ENCODE results near the gene SLX4IP. TPM values are rescaled to one million over a fixed set of nuclear protein-coding genes. Genes with fewer than 3 reads are reported as not detected.

Gene SLX4IP
- total RNA-seq, 1 donor from 2014 or later: 6.3 TPM

- H3K27ac Mint-ChIP-seq: no peak overlapping the region
- intact Hi-C loops (cut with micrococcal nuclease): loop anchor here (5.0 kb wide), 1 partner anchor 94 kb away; no protein-coding TSS in a partner anchor
- peaks cover 1% of the 10 kb centered on the region for H3K36me3 Mint-ChIP-seq (ENCODE audit: low read depth)
- H3K27me3 Mint-ChIP-seq (ENCODE audit: low read depth): peaks cover 17% of the 10 kb centered on the region
- H3K4me3 Mint-ChIP-seq (ENCODE audit: low read depth): no peak overlapping the region
- H3K4me1 Mint-ChIP-seq (ENCODE audit: low read depth): peaks cover 10% of the 10 kb centered on the region
- H3K9me3 Mint-ChIP-seq: no peaks in the 10 kb centered on the region
- DNase-seq (ENCODE audit: low spot score): no peak
These were observed 210.9 kb downstream of the SLX4IP start for GRCh38 chr20:10646006-10646405.

- intact Hi-C loops (cut with micrococcal nuclease): loop anchor here (5.0 kb wide), 1 partner anchor 95 kb away; no protein-coding TSS in a partner anchor
- peaks cover 19% of the 10 kb centered on the region for H3K27me3 Mint-ChIP-seq (ENCODE audit: low read depth)
- no peaks in the 10 kb centered on the region for H3K36me3 Mint-ChIP-seq (ENCODE audit: low read depth)
- no peak overlapping the region for H3K27ac Mint-ChIP-seq
- no peak overlapping the region for H3K4me3 Mint-ChIP-seq (ENCODE audit: low read depth)
- H3K4me1 Mint-ChIP-seq (ENCODE audit: low read depth): peaks cover 10% of the 10 kb centered on the region
- H3K9me3 Mint-ChIP-seq: no peaks in the 10 kb centered on the region
- no peak for DNase-seq (ENCODE audit: low spot score)
These were observed 211.8 kb downstream of the SLX4IP start for GRCh38 chr20:10646886-10647420.

GRCh38 chr20:10647471-10647870 is 212.4 kb downstream of the SLX4IP start:
- DNase-seq (ENCODE audit: low spot score): no peak
- H3K27ac Mint-ChIP-seq: no peak overlapping the region
- no peaks in the 10 kb centered on the region for H3K9me3 Mint-ChIP-seq
- H3K36me3 Mint-ChIP-seq (ENCODE audit: low read depth): no peaks in the 10 kb centered on the region
- intact Hi-C loops (cut with micrococcal nuclease): loop anchor here (5.0 kb wide), 1 partner anchor 95 kb away; no protein-coding TSS in a partner anchor
- H3K27me3 Mint-ChIP-seq (ENCODE audit: low read depth): peaks cover 21% of the 10 kb centered on the region
- no peak overlapping the region for H3K4me3 Mint-ChIP-seq (ENCODE audit: low read depth)
- peaks cover 10% of the 10 kb centered on the region for H3K4me1 Mint-ChIP-seq (ENCODE audit: low read depth)

- Mint-ChIP-seq H3K36me3 (ENCODE audit: low read depth) (no peaks in the 10 kb centered on the region), H3K27me3 (ENCODE audit: low read depth) (peaks cover 21% of the 10 kb centered on the region), H3K4me3 (ENCODE audit: low read depth) (no peak overlapping the region), H3K27ac (no peak overlapping the region), H3K4me1 (ENCODE audit: low read depth) (peaks cover 12% of the 10 kb centered on the region), H3K9me3 (no peaks in the 10 kb centered on the region)
- DNase-seq (ENCODE audit: low spot score): no peak
- intact Hi-C loops (cut with micrococcal nuclease): loop anchor here (5.0 kb wide), 1 partner anchor 96 kb away; no protein-coding TSS in a partner anchor
These were observed 212.8 kb downstream of the SLX4IP start for GRCh38 chr20:10647909-10648308.

- Mint-ChIP-seq H3K4me3 (ENCODE audit: low read depth) (no peak overlapping the region), H3K27me3 (ENCODE audit: low read depth) (peaks cover 21% of the 10 kb centered on the region), H3K9me3 (no peaks in the 10 kb centered on the region), H3K27ac (no peak overlapping the region), H3K36me3 (ENCODE audit: low read depth) (no peaks in the 10 kb centered on the region), H3K4me1 (ENCODE audit: low read depth) (peaks cover 15% of the 10 kb centered on the region)
- intact Hi-C loops (cut with micrococcal nuclease): loop anchor here (5.0 kb wide), 1 partner anchor 96 kb away; no protein-coding TSS in a partner anchor
- no peak for DNase-seq (ENCODE audit: low spot score)
These were observed 213.5 kb downstream of the SLX4IP start for GRCh38 chr20:10648651-10649050.

- peaks cover 18% of the 10 kb centered on the region for H3K4me1 Mint-ChIP-seq (ENCODE audit: low read depth)
- no peaks in the 10 kb centered on the region for H3K9me3 Mint-ChIP-seq
- H3K36me3 Mint-ChIP-seq (ENCODE audit: low read depth): no peaks in the 10 kb centered on the region
- intact Hi-C loops (cut with micrococcal nuclease): loop anchor here (5.0 kb wide), 1 partner anchor 97 kb away; no protein-coding TSS in a partner anchor
- H3K27me3 Mint-ChIP-seq (ENCODE audit: low read depth): peaks cover 25% of the 10 kb centered on the region
- no peak overlapping the region for H3K4me3 Mint-ChIP-seq (ENCODE audit: low read depth)
- no peak overlapping the region for H3K27ac Mint-ChIP-seq
- no peak for DNase-seq (ENCODE audit: low spot score)
These were observed 214.1 kb downstream of the SLX4IP start for GRCh38 chr20:10649080-10649796.

- no peak for DNase-seq (ENCODE audit: low spot score)
These were observed 214.7 kb downstream of the SLX4IP start for GRCh38 chr20:10649797-10650160.

GRCh38 chr20:10651227-10651990 is 216.3 kb downstream of the SLX4IP start:
- Mint-ChIP-seq H3K4me3 (ENCODE audit: low read depth) (no peak overlapping the region), H3K36me3 (ENCODE audit: low read depth) (no peaks in the 10 kb centered on the region), H3K27me3 (ENCODE audit: low read depth) (peaks cover 40% of the 10 kb centered on the region), H3K9me3 (no peaks in the 10 kb centered on the region), H3K4me1 (ENCODE audit: low read depth) (peaks cover 12% of the 10 kb centered on the region), H3K27ac (no peak overlapping the region)
- no peak for DNase-seq (ENCODE audit: low spot score)
- intact Hi-C loops (cut with micrococcal nuclease): loop anchor here (5.0 kb wide), 1 partner anchor 49 kb away; no protein-coding TSS in a partner anchor

More at GRCh38 chr20:10649797-10650160, 214.7 kb downstream of the SLX4IP start:
- Mint-ChIP-seq H3K4me3 (ENCODE audit: low read depth) (no peak overlapping the region), H3K4me1 (ENCODE audit: low read depth) (peaks cover 13% of the 10 kb centered on the region), H3K36me3 (ENCODE audit: low read depth) (no peaks in the 10 kb centered on the region), H3K27ac (no peak overlapping the region), H3K27me3 (ENCODE audit: low read depth) (peaks cover 29% of the 10 kb centered on the region), H3K9me3 (no peaks in the 10 kb centered on the region)
- intact Hi-C loops (cut with micrococcal nuclease): loop anchor here (5.0 kb wide), 2 partner anchors 47 to 97 kb away; no protein-coding TSS in a partner anchor

- H3K4me3 Mint-ChIP-seq (ENCODE audit: low read depth): no peak overlapping the region
- H3K9me3 Mint-ChIP-seq: no peaks in the 10 kb centered on the region
- H3K4me1 Mint-ChIP-seq (ENCODE audit: low read depth): peaks cover 12% of the 10 kb centered on the region
- peaks cover 41% of the 10 kb centered on the region for H3K27me3 Mint-ChIP-seq (ENCODE audit: low read depth)
- intact Hi-C loops (cut with micrococcal nuclease): loop anchor here (5.0 kb wide), 1 partner anchor 50 kb away; no protein-coding TSS in a partner anchor
- no peak for DNase-seq (ENCODE audit: low spot score)
- no peaks in the 10 kb centered on the region for H3K36me3 Mint-ChIP-seq (ENCODE audit: low read depth)
- H3K27ac Mint-ChIP-seq: no peak overlapping the region
These were observed 217.1 kb downstream of the SLX4IP start for GRCh38 chr20:10652185-10652584.

GRCh38 chr20:10652660-10653261 is 217.7 kb downstream of the SLX4IP start:
- no peak overlapping the region for H3K27ac Mint-ChIP-seq
- H3K4me3 Mint-ChIP-seq (ENCODE audit: low read depth): no peak overlapping the region

GRCh38 chr20:10653599-10654249 is 218.6 kb downstream of the SLX4IP start:
- H3K27me3 Mint-ChIP-seq (ENCODE audit: low read depth): peaks cover 41% of the 10 kb centered on the region
- H3K4me3 Mint-ChIP-seq (ENCODE audit: low read depth): no peak overlapping the region
- H3K36me3 Mint-ChIP-seq (ENCODE audit: low read depth): no peaks in the 10 kb centered on the region
- H3K9me3 Mint-ChIP-seq: no peaks in the 10 kb centered on the region
- H3K27ac Mint-ChIP-seq: no peak overlapping the region
- no peak for DNase-seq (ENCODE audit: low spot score)
- intact Hi-C loops (cut with micrococcal nuclease): loop anchor here (5.0 kb wide), 1 partner anchor 51 kb away; no protein-coding TSS in a partner anchor
- H3K4me1 Mint-ChIP-seq (ENCODE audit: low read depth): peaks cover 12% of the 10 kb centered on the region

More at GRCh38 chr20:10652660-10653261, 217.7 kb downstream of the SLX4IP start:
- Mint-ChIP-seq H3K36me3 (ENCODE audit: low read depth) (no peaks in the 10 kb centered on the region), H3K27me3 (ENCODE audit: low read depth) (peaks cover 43% of the 10 kb centered on the region), H3K9me3 (no peaks in the 10 kb centered on the region), H3K4me1 (ENCODE audit: low read depth) (peaks cover 12% of the 10 kb centered on the region)
- no peak for DNase-seq (ENCODE audit: low spot score)
- intact Hi-C loops (cut with micrococcal nuclease): loop anchor here (5.0 kb wide), 1 partner anchor 50 kb away; no protein-coding TSS in a partner anchor

- DNase-seq (ENCODE audit: low spot score): no peak
- intact Hi-C loops (cut with micrococcal nuclease): loop anchor here (5.0 kb wide), 1 partner anchor 52 kb away; no protein-coding TSS in a partner anchor
- H3K27me3 Mint-ChIP-seq (ENCODE audit: low read depth): peaks cover 42% of the 10 kb centered on the region
These were observed 219.1 kb downstream of the SLX4IP start for GRCh38 chr20:10654250-10654610.

More at GRCh38 chr20:10654250-10654610, 219.1 kb downstream of the SLX4IP start:
- Mint-ChIP-seq H3K4me1 (ENCODE audit: low read depth) (peaks cover 10% of the 10 kb centered on the region), H3K36me3 (ENCODE audit: low read depth) (no peaks in the 10 kb centered on the region), H3K4me3 (ENCODE audit: low read depth) (no peak overlapping the region), H3K27ac (no peak overlapping the region), H3K9me3 (no peaks in the 10 kb centered on the region)

Measured in activated T-helper 2 cell treated with anti-CD3 and anti-CD28 coated beads, Interferon-gamma antibody, Interleukin-2, Interleukin-4, amounts not matched to agents 10 μg/mL and 5 μg/mL and 100 μg/mL, durations not matched to agents 14 hours and 24 hours and 36 hours (primary cell).